ENCODE measurements around the gene RNU6-9. TPM values are rescaled to one million over a fixed set of nuclear protein-coding genes. Genes with fewer than 3 reads are reported as not detected.
"Not testable (repeated sequence)": the region's sequence is repeated elsewhere in the genome, so short reads cannot be mapped to it uniquely, and the experiment has no call there.

Gene RNU6-9
- total and polyA plus RNA-seq, 11 donors: not detected

GRCh38 chr19:887599-887998 lies 5.7 kb upstream of the RNU6-9 start:
- DNase-seq: no peak
- Histone ChIP-seq H3K36me3 (peaks cover 0 to 77% (median 59%) of the 10 kb centered on the region in 9 donors), H3K9me3 (no peaks in the 10 kb centered on the region), H3K27ac (no peak overlapping the region), H3K4me1 (peaks cover 0 to 10% (median 4%) of the 10 kb centered on the region in 12 donors), H3K4me3 (no peak overlapping the region), H3K27me3 (no peaks in the 10 kb centered on the region)
- 91 to 97% (median 95%) methylated on average over 10 of the region's 10 CpGs for WGBS, 4 donors
- TF ChIP-seq POLR2A (IDR thresholded peaks at IDR 0.05) (no peak), CTCF (IDR thresholded peaks at IDR 0.05) (no peak)
- no peak for ATAC-seq
- intact Hi-C loops (cut with DNase I): no loop called here

DNA sequence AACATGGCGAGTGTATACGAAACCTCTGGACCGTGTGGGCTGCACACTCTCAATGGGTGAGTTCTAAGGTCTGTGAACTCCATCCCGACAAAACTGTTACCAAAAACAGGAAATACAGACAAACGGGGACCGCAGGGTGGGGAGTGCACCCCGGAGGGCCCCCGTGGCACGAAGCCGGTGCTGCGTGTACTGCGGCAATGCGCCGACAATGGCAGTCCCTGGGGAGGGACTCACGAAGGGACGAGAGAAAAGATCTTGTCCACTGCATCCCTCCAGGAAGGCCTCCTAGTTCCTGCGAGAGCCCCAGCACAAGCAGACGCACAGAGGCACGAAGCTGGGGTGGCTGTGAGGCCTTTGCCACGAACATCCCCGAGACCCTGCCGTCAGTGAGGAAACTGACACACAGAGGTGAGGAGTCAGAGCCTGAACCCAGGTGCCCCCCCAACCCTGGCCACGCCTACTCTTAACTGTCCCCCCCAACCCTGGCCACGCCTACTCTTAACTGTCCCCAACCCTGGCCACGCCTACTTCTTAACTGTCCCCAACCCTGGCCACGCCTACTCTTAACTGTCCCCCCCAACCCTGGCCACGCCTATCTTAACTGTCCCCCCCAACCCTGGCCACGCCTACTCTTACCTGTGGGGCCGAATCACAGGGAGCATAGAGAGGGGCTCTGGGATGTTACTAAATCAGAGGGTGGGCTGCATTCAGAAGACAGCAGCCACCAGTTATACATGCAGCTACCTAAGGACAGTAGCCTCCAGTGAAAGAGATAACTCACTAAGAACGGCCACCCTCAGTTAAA lies 4.5 kb upstream of the RNU6-9 start:
- no peak for TF ChIP-seq CTCF (IDR thresholded peaks at IDR 0.05)
- no peak for TF ChIP-seq POLR2A (IDR thresholded peaks at IDR 0.05)
- WGBS, 4 donors: 87 to 94% (median 92%) methylated on average over 30 of the region's 30 CpGs
- ATAC-seq: no peak

GRCh38 chr19:889662-890295 lies 3.5 kb upstream of the RNU6-9 start:
- ATAC-seq (no peak), DNase-seq (no peak)
- peaks cover 0 to 16% (median 6%) of the 10 kb centered on the region in 12 donors for H3K4me1 ChIP-seq
- H3K27me3 ChIP-seq: no peaks in the 10 kb centered on the region
- intact Hi-C loops (cut with DNase I): no loop called here
- WGBS, 4 donors: 88 to 93% (median 90%) methylated on average over 11 to 26 of the region's 26 CpGs
- H3K36me3 ChIP-seq: peaks cover 0 to 58% (median 41%) of the 10 kb centered on the region in 9 donors
- no peak overlapping the region for H3K4me3 ChIP-seq
- H3K27ac ChIP-seq: no peak overlapping the region
- H3K9me3 ChIP-seq: no peaks in the 10 kb centered on the region
- TF ChIP-seq POLR2A (IDR thresholded peaks at IDR 0.05): no peak
- no peak for TF ChIP-seq CTCF (IDR thresholded peaks at IDR 0.05)

More for the DNA sequence above, 4.5 kb upstream of the RNU6-9 start:
- no peak overlapping the region for H3K4me3 ChIP-seq
- DNase-seq: no peak
- H3K36me3 ChIP-seq: peaks cover 0 to 68% (median 50%) of the 10 kb centered on the region in 9 donors
- no peaks in the 10 kb centered on the region for H3K9me3 ChIP-seq
- peaks cover 0 to 14% (median 6%) of the 10 kb centered on the region in 12 donors for H3K4me1 ChIP-seq
- intact Hi-C loops (cut with DNase I): no loop called here
- no peaks in the 10 kb centered on the region for H3K27me3 ChIP-seq
- H3K27ac ChIP-seq: no peak overlapping the region

GRCh38 chr19:890831-891230 lies 2.5 kb upstream of the RNU6-9 start:
- TF ChIP-seq POLR2A (IDR thresholded peaks at IDR 0.05): no peak
- no peak for TF ChIP-seq CTCF (IDR thresholded peaks at IDR 0.05)
- no peak overlapping the region for H3K27ac ChIP-seq
- WGBS, 4 donors: 88 to 92% (median 89%) methylated on average over 17 to 18 of the region's 18 CpGs
- intact Hi-C loops (cut with DNase I): no loop called here
- DNase-seq: no peak
- H3K36me3 ChIP-seq: peaks cover 0 to 48% (median 30%) of the 10 kb centered on the region in 9 donors
- peaks cover 0 to 16% (median 6%) of the 10 kb centered on the region in 12 donors for H3K4me1 ChIP-seq
- no peak overlapping the region for H3K4me3 ChIP-seq
- ATAC-seq: no peak
- no peaks in the 10 kb centered on the region for H3K27me3 ChIP-seq
- no peaks in the 10 kb centered on the region for H3K9me3 ChIP-seq

- peaks cover 0 to 16% (median 6%) of the 10 kb centered on the region in 12 donors for H3K4me1 ChIP-seq
- H3K27ac ChIP-seq: peak overlapping the region in 5 of 12 donors; percentile 92 to 98 (median 96)
- DNase-seq, ATAC-seq, H3K9me3 ChIP-seq, H3K27me3 ChIP-seq: not testable (repeated sequence)
- intact Hi-C loops (cut with DNase I): loop anchor here in 1 of 10 donors (2.0 kb wide), 1 partner anchor 29 kb away; no protein-coding TSS in a partner anchor
- WGBS, 4 donors: 72 to 82% (median 79%) methylated on average over 35 to 50 of the region's 50 CpGs
- H3K36me3 ChIP-seq: peaks cover 0 to 42% (median 22%) of the 10 kb centered on the region in 9 donors
- peak overlapping the region in 11 of 12 donors; percentile 60 to 95 (median 88) for H3K4me3 ChIP-seq
These were observed 1.7 kb upstream of the RNU6-9 start for GRCh38 chr19:891421-892200.

All from heart left ventricle (tissue), 16 donors.